Measurements from ENCODE around the gene TMEM200B. TPM values are rescaled to one million over a fixed set of nuclear protein-coding genes. Genes with fewer than 3 reads are reported as not detected.
A peak's percentile ranks its signal among the peaks of the same experiment; 100 is the strongest.

The TMEM200B gene
- total RNA-seq, 1 experiment from 2014 or later: 12.6 TPM

DNA sequence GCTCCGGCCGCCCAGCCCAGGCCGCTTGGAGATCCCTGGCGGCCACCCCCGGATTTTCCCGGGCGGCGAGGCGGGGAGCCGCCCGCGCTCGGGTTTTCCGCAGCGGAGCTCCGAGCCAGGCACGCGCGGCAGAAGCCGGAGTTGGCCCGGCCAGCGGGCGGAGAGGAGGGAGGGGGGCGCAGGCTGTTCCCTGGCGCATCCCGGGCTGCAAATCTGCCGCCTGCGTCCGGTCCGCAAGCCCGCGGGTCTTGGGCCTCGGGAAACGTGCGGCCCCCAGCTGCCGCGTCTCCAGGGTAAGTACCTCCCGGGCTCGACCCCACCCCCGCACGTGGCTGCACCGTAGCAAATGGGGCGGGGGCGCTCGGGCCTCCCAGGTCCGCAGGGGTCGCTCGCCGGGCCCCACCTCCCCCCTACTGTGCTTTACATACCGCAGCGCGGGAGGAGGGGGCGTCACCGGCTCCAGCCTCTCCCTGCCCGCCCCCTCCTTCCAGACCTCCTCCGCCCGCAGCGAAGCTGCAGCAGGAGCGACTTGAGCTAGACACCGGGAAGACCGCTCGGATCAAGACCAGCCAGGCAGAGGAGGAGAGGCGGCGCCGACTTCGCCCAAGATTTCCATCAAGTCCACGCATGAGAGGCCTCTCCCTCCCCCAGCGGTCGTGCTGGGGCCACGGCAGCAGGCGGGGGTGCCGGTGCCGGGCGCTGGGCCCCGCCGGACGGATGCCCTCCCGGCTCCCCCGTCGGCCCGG is 1.6 kb downstream of the TMEM200B start:
- peak overlapping the region; percentile 24 for H3K18ac ChIP-seq (ENCODE audit: insufficient read length, low read depth, low read length)
- H2BK15ac ChIP-seq (ENCODE audit: low read depth, low read length): no peak overlapping the region
- peaks cover 9 to 10% of the 10 kb centered on the region in 2 experiments for H3K4me1 Mint-ChIP-seq
- peaks cover 29% of the 10 kb centered on the region for H3K27me3 Mint-ChIP-seq (ENCODE audit: low read depth)
- H3K14ac ChIP-seq (ENCODE audit: insufficient read depth, low read length): no peak overlapping the region; the same call in 1 of the 2 replicates
- H3K9ac ChIP-seq (ENCODE audit: extremely low read depth, insufficient read length, low read length): no peak overlapping the region
- H2BK20ac ChIP-seq (ENCODE audit: low read depth, low read length, poor library complexity, severe bottlenecking): no peak overlapping the region
- peak overlapping the region; percentile 75 to 80 for H3K4me3 Mint-ChIP-seq
- no peak overlapping the region for H3T11ph ChIP-seq (ENCODE audit: low read length)
- no peaks in the 10 kb centered on the region for H3K79me1 ChIP-seq (ENCODE audit: insufficient read depth, low read depth, low read length, poor library complexity, severe bottlenecking)
- no peak overlapping the region for H4K91ac ChIP-seq (ENCODE audit: insufficient read length, low read depth, low read length)
- H3K27ac ChIP-seq (ENCODE audit: insufficient read length, low read depth, low read length): no peak overlapping the region
- H3K4me1 ChIP-seq (ENCODE audit: insufficient read depth, low read length): peaks cover 2% of the 10 kb centered on the region; the same call in 1 of the 2 replicates
- no peaks in the 10 kb centered on the region; the same call in 1 of the 2 replicates for H3K27me3 ChIP-seq (ENCODE audit: insufficient read depth, low read length)
- no peak overlapping the region for H2AK5ac ChIP-seq (ENCODE audit: insufficient read length, low read length)
- H3K23ac ChIP-seq (ENCODE audit: insufficient read length, low read depth, low read length): no peak overlapping the region
- peak; percentile 87 for DNase-seq
- WGBS (ENCODE audit: extremely low coverage, insufficient read length, low lambda C conversion rate): no CpG with 5 or more reads among the region's 81 CpGs
- peaks cover 18% of the 10 kb centered on the region for H3K23me2 ChIP-seq (ENCODE audit: insufficient read length, low read depth, low read length, poor library complexity, severe bottlenecking)
- H3K79me2 ChIP-seq (ENCODE audit: insufficient read depth, low read length): no peaks in the 10 kb centered on the region
- no peak overlapping the region for H3K4ac ChIP-seq (ENCODE audit: low read depth, low read length)
- H3K36me3 Mint-ChIP-seq (ENCODE audit: insufficient read depth in 1 of 3, low read depth in 3 of 3): peaks cover 7 to 24% (median 13%) of the 10 kb centered on the region in 3 experiments
- H3K9me3 Mint-ChIP-seq: no peaks in the 10 kb centered on the region
- no peak overlapping the region for H2BK12ac ChIP-seq (ENCODE audit: insufficient read length, low read depth, low read length)
- TF ChIP-seq, protein P1, sequence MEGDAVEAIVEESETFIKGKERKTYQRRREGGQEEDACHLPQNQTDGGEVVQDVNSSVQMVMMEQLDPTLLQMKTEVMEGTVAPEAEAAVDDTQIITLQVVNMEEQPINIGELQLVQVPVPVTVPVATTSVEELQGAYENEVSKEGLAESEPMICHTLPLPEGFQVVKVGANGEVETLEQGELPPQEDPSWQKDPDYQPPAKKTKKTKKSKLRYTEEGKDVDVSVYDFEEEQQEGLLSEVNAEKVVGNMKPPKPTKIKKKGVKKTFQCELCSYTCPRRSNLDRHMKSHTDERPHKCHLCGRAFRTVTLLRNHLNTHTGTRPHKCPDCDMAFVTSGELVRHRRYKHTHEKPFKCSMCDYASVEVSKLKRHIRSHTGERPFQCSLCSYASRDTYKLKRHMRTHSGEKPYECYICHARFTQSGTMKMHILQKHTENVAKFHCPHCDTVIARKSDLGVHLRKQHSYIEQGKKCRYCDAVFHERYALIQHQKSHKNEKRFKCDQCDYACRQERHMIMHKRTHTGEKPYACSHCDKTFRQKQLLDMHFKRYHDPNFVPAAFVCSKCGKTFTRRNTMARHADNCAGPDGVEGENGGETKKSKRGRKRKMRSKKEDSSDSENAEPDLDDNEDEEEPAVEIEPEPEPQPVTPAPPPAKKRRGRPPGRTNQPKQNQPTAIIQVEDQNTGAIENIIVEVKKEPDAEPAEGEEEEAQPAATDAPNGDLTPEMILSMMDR (conservative IDR thresholded peaks at IDR 0.05): no peak
- H3K9me3 ChIP-seq (ENCODE audit: control insufficient read depth, low read depth, low read length): no peaks in the 10 kb centered on the region
- no peak overlapping the region for H4K8ac ChIP-seq (replicated peaks; ENCODE audit: insufficient read length, low read depth, low read length)
- H3K4me2 ChIP-seq (ENCODE audit: insufficient read depth, insufficient read length, low read length): peak overlapping the region; percentile 51
- H3K56ac ChIP-seq (ENCODE audit: insufficient read length, low read depth, low read length): no peak overlapping the region
- no peak overlapping the region for H2BK5ac ChIP-seq (ENCODE audit: insufficient read length, low read length)
- no peak overlapping the region for H2AFZ ChIP-seq (ENCODE audit: low read length)
- no peak overlapping the region for H3K27ac Mint-ChIP-seq
- peaks cover 2% of the 10 kb centered on the region for H4K20me1 ChIP-seq (ENCODE audit: control insufficient read depth, insufficient read depth, insufficient read length)
- no peak overlapping the region for H2BK120ac ChIP-seq (ENCODE audit: low read depth, low read length, poor library complexity, severe bottlenecking)
- H4K5ac ChIP-seq (ENCODE audit: insufficient read length, low read depth, low read length): no peak overlapping the region
